Measurements from ENCODE around the gene DCUN1D4.

DNA sequence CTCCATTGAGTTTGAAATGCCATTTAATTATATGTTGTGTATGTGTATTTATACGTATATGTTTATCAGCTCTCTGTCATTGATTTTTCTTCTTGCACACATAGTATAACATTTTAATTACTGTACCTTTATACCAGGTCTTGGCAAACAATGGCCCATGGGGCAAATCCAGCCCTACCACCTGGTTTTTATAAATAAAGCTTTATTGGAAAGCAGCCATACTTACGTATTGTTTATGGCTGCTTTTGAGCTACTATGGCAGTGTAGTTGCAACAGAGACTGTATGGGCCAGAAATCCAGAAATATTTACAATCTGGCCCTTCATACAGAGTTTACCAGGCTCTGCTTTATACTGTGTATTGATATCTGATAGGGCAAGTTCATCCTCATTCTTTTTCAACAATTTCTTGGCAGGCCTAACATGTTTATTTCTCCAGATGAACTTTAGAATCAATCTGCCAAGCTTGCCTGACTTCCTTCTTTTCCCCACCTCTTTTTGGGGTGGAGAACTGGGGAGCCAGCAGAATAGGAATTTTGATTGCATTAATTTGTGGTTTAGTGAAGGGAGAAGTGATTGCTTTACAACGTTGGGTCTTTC lies 15.8 kb downstream of the DCUN1D4 start:
- TF ChIP-seq GATA1 (IDR thresholded peaks at IDR 0.05; ENCODE audit: low read depth, low read length): no peak
- no peak for TF ChIP-seq POLR2A (IDR thresholded peaks at IDR 0.05; ENCODE audit: low read length)

Measured in erythroblast (primary cell).